ENCODE results near the gene ELF1.
"Not testable (repeated sequence)": the region's sequence is repeated elsewhere in the genome, so short reads cannot be mapped to it uniquely, and the experiment has no call there.

Gene ELF1

DNA sequence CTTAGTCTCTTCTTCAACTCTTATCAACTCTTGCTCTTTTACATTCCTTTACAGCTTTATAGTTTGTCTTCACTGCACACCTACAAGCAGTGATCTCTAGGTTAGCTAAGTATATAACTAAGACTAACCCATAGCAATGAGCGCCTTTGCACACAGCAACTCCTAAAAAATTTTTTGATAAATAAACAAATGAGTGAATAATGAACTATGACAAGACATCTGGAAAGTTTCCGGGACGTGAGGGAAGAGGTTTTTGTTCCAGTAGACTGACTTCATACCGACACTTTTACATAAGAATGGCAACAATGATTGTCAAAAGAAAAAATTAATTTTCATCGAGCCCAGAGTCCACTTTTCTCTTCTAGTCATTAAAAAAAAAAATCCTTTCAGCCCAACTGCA lies 98.3 kb downstream of the ELF1 start:
- Histone ChIP-seq H2AFZ (ENCODE audit: low read length) (peak overlapping the region; percentile 97; the same call in 1 of the 2 replicates), H3K9ac (ENCODE audit: low read depth, low read length, poor library complexity, severe bottlenecking) (peak overlapping the region; percentile 58)
- TF ChIP-seq, protein P1, sequence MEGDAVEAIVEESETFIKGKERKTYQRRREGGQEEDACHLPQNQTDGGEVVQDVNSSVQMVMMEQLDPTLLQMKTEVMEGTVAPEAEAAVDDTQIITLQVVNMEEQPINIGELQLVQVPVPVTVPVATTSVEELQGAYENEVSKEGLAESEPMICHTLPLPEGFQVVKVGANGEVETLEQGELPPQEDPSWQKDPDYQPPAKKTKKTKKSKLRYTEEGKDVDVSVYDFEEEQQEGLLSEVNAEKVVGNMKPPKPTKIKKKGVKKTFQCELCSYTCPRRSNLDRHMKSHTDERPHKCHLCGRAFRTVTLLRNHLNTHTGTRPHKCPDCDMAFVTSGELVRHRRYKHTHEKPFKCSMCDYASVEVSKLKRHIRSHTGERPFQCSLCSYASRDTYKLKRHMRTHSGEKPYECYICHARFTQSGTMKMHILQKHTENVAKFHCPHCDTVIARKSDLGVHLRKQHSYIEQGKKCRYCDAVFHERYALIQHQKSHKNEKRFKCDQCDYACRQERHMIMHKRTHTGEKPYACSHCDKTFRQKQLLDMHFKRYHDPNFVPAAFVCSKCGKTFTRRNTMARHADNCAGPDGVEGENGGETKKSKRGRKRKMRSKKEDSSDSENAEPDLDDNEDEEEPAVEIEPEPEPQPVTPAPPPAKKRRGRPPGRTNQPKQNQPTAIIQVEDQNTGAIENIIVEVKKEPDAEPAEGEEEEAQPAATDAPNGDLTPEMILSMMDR (conservative IDR thresholded peaks at IDR 0.05; ENCODE audit: low read length), result no peak

DNA sequence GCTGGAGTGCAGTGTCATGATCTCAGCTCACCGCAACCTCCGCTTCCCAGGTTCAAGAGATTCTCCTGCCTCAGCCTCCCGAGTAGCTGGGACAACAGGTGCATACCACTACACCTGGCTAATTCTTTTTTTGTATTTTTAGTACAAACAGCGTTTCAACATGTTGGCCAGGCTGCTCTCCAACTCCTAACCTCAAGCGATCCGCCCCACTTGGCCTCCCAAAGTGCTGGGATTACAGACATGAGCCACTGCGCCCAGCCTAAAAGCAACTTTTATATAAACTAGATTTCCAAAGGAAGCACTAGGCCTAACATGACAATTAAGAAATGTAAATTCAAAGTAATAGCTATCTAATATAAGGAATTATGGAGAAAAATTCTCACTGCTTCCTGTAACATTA lies 99.2 kb downstream of the ELF1 start:
- Histone ChIP-seq H3K79me2 (ENCODE audit: insufficient read depth, low read length) (peaks cover 28% of the 10 kb centered on the region), H3K9ac (ENCODE audit: low read depth, low read length, poor library complexity, severe bottlenecking) (peak overlapping the region; percentile 58), H3K4me2 (ENCODE audit: low read depth, low read length, poor library complexity, severe bottlenecking) (peak overlapping the region; percentile 81), H3K4me1 (ENCODE audit: insufficient read depth, low read length, poor library complexity, severe bottlenecking) (peaks cover 16% of the 10 kb centered on the region)
- not testable (repeated sequence) for H3K36me3 ChIP-seq (ENCODE audit: insufficient read depth, low read length); H2AFZ ChIP-seq (ENCODE audit: low read length); H3F3A ChIP-seq (ENCODE audit: low read depth); H3K9me3 ChIP-seq (ENCODE audit: insufficient read depth, low read depth, low read length); H3K27me3 ChIP-seq (ENCODE audit: insufficient read depth, low read length, poor library complexity, severe bottlenecking); H4K20me1 ChIP-seq (ENCODE audit: insufficient read depth, low read length, poor library complexity, severe bottlenecking); H3K9me2 ChIP-seq (replicated peaks; ENCODE audit: low read depth, low read length); H3K4me3 ChIP-seq (ENCODE audit: low read length, poor library complexity, severe bottlenecking)

More for the DNA sequence above, 98.3 kb downstream of the ELF1 start:
- Histone ChIP-seq H3K4me2 (ENCODE audit: low read depth, low read length, poor library complexity, severe bottlenecking) (peak overlapping the region; percentile 81), H3K9me2 (replicated peaks; ENCODE audit: low read depth, low read length) (no peaks in the 10 kb centered on the region), H3K27me3 (ENCODE audit: insufficient read depth, low read length, poor library complexity, severe bottlenecking) (no peaks in the 10 kb centered on the region), H3F3A (ENCODE audit: low read depth) (no peaks in the 10 kb centered on the region; the same call in 1 of the 2 replicates), H3K79me2 (ENCODE audit: insufficient read depth, low read length) (peaks cover 28% of the 10 kb centered on the region), H3K36me3 (ENCODE audit: insufficient read depth, low read length) (no peaks in the 10 kb centered on the region), H3K4me3 (ENCODE audit: low read length, poor library complexity, severe bottlenecking) (peak overlapping the region; percentile 83), H4K20me1 (ENCODE audit: insufficient read depth, low read length, poor library complexity, severe bottlenecking) (no peaks in the 10 kb centered on the region), H3K9me3 (ENCODE audit: insufficient read depth, low read depth, low read length) (no peaks in the 10 kb centered on the region), H3K4me1 (ENCODE audit: insufficient read depth, low read length, poor library complexity, severe bottlenecking) (peaks cover 16% of the 10 kb centered on the region)

DNA sequence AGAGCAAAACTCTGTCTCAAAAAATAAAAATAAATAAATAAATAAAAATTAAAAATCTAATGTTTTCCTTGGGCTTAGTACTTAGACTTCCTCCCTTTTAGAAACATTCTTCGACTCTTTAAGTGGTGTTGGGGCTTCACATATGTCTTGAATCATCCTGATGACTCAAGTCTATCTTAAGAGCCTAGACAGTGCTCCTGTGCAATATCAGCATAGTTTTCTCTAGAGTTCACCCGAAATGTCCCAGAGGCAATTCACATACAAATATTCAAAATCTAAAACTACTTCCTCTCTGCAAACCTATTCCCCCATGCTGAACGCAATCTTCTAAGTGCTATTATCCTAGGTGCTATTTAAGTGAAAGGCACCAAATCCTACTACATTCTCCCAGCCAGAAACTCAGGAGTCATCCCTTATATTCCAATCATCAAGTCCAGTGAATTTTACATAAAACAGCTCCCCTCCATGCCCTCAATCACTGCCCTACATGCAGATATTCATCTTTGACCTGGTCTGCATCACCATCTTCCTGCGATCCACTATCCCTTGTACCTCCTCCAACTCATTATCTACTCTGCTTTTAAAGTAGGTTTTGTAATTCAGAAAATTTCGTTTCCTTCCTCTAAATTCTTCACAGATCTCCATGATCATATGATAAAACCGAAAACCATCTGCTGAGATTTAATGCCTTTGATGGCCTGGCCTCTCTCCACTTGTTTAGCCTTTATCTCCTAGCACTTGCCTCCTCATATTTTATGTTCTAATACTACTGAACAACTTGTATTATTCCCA lies 102.7 kb downstream of the ELF1 start:
- Histone ChIP-seq H2AFZ (ENCODE audit: low read length) (no peak overlapping the region), H3K36me3 (ENCODE audit: insufficient read depth, low read length) (no peaks in the 10 kb centered on the region), H3K4me1 (ENCODE audit: insufficient read depth, low read length, poor library complexity, severe bottlenecking) (peaks cover 16% of the 10 kb centered on the region), H4K20me1 (ENCODE audit: insufficient read depth, low read length, poor library complexity, severe bottlenecking) (no peaks in the 10 kb centered on the region), H3K79me2 (ENCODE audit: insufficient read depth, low read length) (peaks cover 28% of the 10 kb centered on the region), H3K9me3 (ENCODE audit: insufficient read depth, low read depth, low read length) (no peaks in the 10 kb centered on the region), H3K27me3 (ENCODE audit: insufficient read depth, low read length, poor library complexity, severe bottlenecking) (no peaks in the 10 kb centered on the region), H3F3A (ENCODE audit: low read depth) (no peaks in the 10 kb centered on the region), H3K4me3 (ENCODE audit: low read length, poor library complexity, severe bottlenecking) (no peak overlapping the region), H3K9me2 (replicated peaks; ENCODE audit: low read depth, low read length) (no peaks in the 10 kb centered on the region), H3K9ac (ENCODE audit: low read depth, low read length, poor library complexity, severe bottlenecking) (no peak overlapping the region), H3K4me2 (ENCODE audit: low read depth, low read length, poor library complexity, severe bottlenecking) (no peak overlapping the region)
- no peak for TF ChIP-seq EZH2phosphoT487 (IDR thresholded peaks at IDR 0.05; ENCODE audit: borderline replicate concordance)
- TF ChIP-seq, protein P1 (conservative IDR thresholded peaks at IDR 0.05; ENCODE audit: low read length), result no peak

DNA sequence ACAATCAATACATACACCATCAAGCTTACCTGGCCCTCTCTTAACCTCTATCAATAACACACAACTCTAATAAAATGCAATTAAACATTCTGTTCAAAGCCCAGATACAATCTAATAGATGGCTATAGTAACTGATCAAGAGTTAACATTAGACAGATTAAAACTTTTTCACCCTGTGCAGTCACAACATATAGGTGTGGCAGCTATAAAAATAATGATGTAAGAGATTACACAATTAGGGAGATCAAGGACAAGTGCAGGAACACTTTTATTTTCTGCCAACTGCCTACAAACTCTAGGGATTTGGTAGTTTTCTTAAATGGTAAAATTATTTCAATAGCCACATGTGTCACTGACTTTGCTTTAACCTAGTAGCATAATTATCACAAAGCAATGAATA lies 104.3 kb downstream of the ELF1 start:
- not testable (repeated sequence) for H2AFZ ChIP-seq (ENCODE audit: low read length); H3K4me3 ChIP-seq (ENCODE audit: low read length, poor library complexity, severe bottlenecking); H4K20me1 ChIP-seq (ENCODE audit: insufficient read depth, low read length, poor library complexity, severe bottlenecking); H3K36me3 ChIP-seq (ENCODE audit: insufficient read depth, low read length); H3K4me2 ChIP-seq (ENCODE audit: low read depth, low read length, poor library complexity, severe bottlenecking); H3F3A ChIP-seq (ENCODE audit: low read depth); H3K4me1 ChIP-seq (ENCODE audit: insufficient read depth, low read length, poor library complexity, severe bottlenecking); H3K9me2 ChIP-seq (replicated peaks; ENCODE audit: low read depth, low read length); H3K27me3 ChIP-seq (ENCODE audit: insufficient read depth, low read length, poor library complexity, severe bottlenecking); H3K9ac ChIP-seq (ENCODE audit: low read depth, low read length, poor library complexity, severe bottlenecking); H3K9me3 ChIP-seq (ENCODE audit: insufficient read depth, low read depth, low read length)
- peaks cover 19% of the 10 kb centered on the region; the same call in 1 of the 2 replicates for H3K79me2 ChIP-seq (ENCODE audit: insufficient read depth, low read length)
